ENCODE results near the gene KNOP1.

The KNOP1 gene, protein sequence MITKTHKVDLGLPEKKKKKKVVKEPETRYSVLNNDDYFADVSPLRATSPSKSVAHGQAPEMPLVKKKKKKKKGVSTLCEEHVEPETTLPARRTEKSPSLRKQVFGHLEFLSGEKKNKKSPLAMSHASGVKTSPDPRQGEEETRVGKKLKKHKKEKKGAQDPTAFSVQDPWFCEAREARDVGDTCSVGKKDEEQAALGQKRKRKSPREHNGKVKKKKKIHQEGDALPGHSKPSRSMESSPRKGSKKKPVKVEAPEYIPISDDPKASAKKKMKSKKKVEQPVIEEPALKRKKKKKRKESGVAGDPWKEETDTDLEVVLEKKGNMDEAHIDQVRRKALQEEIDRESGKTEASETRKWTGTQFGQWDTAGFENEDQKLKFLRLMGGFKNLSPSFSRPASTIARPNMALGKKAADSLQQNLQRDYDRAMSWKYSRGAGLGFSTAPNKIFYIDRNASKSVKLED

GRCh38 chr16:19717741-19718623, at the start of gene KNOP1, which contains the start of gene IQCK:
Gene KNOP1 (minus strand): TSS chr16:19718227. CDS start chr16:19715035, 3,192 bp downstream.
Gene IQCK (plus strand): TSS chr16:19718271. CDS start chr16:19718307, 36 bp downstream.
- peak; percentile 62 for DNase-seq (ENCODE audit: low read depth)

DNA sequence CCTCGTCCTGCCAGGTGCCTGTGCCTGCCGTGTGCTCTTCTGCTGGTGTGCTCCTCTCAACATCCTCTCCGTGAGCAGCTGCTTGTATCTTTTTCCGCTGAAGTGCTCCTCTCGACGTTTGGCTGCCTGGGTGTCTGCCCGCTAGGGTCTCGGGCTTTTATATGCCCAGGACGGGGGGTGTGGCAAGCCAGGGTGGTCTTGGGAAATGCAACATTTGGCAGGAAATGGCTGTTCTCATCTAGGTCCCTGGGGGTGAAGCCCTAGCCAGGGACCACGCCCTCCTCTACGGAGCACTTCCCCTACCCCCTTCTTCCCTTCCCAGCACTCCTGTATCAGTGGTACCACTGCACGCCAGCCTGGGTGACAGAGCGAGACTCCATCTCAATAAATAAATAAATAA, 49.5 kb upstream of the KNOP1 start:
- no peak for DNase-seq (ENCODE audit: low read depth)

DNA sequence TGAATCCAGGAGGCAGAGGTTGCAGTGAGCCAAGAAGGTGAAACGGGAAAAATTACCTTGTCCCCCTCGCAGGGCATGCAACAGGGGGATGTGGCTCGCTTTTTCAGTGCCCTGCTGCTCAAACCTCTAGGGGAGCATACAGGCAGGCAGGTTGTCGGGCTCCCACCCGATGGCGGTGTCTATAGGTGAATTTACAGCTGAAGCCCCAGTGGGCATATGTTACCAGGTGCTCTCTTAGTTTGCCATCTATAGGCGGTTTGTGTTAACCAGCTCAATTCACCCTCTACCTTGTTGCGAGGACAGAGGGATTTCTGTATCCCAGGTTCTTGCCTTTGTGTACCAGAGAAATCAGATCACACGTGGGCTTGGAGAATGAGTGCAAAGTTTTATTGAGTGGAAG, 49.0 kb upstream of the KNOP1 start:
- no peak for DNase-seq (ENCODE audit: low read depth)

- no peak for DNase-seq (ENCODE audit: low read depth)
Observed at GRCh38 chr16:19766554-19766884, 48.5 kb upstream of the KNOP1 start.

DNA sequence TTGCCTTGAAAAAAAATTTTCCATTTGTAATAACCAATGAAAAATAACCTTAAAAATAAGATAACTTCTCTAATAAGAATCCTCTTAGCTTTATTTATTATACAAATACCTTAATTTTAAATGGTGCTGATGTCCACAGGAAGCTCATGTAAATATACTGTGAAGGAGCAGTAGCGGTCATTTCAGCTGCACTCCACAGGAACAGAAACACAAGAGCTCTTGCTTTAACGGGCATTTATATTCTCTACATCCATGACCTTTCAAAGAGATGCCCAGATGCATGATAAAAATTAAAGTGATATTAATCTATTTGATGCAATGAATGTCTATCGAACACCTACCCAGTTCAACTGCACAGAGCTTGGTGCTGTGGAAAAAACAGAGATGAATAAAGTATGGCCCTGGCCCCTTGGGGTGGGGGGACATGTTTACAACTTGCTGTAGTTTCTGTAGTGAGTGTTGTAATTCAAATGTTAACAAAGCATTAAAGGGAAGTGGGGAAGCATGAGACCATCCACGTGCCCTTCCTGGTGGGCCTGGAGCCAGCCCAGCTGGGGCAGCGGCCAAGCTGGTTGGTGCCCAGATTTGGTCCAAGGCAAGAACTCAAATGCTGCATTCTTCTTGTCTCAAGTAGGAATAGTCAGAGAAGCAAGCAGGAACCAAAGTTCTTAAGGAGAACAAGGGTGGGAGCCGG, 48.0 kb upstream of the KNOP1 start:
- no peak for DNase-seq (ENCODE audit: low read depth)

- DNase-seq (ENCODE audit: low read depth), result no peak
Observed at GRCh38 chr16:19760356-19761060, 42.5 kb upstream of the KNOP1 start.

DNA sequence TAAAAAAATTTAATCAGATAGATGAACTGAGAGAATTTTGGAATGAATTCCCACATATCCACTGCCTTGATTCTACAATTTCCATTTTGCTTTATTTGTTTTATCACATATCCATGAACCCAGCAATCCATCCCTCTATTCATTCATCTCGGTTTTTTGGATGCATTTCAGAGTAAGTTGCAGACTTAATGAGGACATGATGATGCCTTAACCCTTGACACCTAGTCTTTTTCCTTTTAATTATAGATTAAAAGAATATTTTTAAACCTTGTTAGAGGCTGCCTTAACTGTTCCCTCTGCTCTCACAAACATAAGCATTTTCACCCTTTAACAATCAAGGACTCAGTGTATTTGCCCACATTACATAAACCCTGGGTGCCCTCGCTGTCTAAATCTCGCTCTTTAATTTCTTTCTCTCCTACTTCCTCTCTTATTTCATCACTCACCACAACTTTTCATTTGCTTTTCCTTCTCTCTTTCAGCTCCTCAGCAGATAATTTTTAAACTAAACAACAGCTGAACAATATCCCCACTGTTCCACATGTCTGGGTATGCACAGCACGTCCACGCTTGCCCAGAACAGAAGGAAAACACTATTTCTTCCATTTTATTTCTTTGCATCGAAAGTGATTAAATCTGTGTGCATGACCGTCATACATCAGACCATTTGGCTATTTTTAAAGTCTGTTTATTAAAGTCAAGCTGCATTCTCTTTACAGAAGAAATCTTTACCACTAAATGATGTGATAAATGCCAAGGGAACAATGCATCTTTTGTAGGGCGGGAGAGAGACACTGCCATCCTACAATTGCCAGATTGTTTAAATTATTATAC, 40.0 kb upstream of the KNOP1 start:
- DNase-seq (ENCODE audit: low read depth), result no peak

GRCh38 chr16:19757026-19757425, 39.0 kb upstream of the KNOP1 start:
- no peak for DNase-seq (ENCODE audit: low read depth)

DNA sequence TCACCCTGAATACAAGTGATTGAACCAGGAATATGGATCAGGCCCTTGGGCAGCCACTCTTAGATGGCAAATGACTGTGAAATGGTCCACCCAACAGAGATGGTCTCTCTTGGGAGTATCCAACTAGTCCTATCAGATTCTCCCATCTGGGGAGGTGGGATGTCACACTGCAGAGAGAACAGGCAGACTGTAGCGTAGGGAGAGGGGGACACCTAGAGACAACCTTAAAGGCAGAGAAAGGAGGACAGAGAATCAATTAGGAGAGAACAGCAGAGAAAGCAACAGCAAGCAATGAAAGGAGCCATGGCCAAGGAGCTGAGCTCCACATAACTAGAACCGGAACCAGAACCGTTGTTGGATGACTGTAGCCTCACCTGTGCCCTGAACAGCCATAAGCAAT, 37.2 kb upstream of the KNOP1 start:
- DNase-seq (ENCODE audit: low read depth), result no peak

DNA sequence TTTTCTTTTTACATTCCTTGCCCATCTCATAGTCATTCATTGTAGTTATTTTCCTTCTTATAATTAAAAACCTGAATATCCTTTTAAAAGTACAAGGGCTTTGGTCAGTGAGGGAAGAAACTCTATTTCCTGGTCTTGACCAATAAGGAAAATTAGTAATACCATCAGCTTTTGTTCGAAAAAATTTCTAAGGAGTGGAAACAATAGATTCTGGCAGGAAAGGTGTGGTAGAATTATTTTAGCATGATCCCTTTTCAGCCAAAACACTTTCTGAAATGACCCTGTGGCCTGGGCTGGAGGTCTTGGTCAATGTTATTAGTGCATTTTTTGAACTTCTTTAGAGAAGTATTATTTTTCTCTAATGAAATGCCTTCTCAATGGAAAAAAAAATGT, 36.6 kb upstream of the KNOP1 start:
- DNase-seq (ENCODE audit: low read depth), result no peak

DNA sequence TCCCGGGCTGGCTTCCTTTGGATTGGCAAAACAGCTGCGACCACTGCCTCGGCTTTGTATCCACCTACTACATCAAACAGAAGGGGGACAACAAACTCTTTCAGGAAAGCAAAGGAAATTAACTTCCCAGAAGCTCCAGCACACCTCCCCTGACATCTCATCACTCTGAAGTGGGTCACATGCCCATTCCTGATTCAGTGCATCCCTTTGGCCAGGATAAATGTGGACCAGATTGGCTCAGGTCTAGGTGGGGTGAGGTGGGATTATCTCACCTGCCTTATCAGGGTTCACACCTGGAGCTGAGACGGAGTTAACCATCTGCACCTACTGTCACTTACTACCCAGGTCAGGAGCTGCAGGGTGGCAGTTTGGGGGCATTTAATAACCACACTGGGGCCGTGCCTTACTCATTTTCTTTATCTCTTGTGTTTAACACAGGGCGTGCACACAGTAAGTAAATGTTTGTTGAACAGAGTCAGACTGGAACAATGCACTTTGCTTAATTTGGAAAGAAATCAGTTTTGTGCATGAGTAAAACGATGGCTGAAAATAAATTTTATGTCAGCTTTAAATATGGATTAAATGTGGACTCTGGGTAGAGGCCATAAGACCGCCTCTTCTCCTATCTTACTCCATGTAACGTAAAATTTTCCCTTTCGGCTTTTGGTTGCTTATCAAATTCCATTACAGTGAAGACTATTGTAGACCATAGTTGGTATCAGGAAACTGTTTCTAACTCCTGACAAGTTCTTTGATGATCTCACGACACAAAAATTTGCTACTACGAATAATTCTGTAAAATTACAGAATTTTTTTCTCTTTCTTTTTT, 36.0 kb upstream of the KNOP1 start:
- no peak for DNase-seq (ENCODE audit: low read depth)

DNA sequence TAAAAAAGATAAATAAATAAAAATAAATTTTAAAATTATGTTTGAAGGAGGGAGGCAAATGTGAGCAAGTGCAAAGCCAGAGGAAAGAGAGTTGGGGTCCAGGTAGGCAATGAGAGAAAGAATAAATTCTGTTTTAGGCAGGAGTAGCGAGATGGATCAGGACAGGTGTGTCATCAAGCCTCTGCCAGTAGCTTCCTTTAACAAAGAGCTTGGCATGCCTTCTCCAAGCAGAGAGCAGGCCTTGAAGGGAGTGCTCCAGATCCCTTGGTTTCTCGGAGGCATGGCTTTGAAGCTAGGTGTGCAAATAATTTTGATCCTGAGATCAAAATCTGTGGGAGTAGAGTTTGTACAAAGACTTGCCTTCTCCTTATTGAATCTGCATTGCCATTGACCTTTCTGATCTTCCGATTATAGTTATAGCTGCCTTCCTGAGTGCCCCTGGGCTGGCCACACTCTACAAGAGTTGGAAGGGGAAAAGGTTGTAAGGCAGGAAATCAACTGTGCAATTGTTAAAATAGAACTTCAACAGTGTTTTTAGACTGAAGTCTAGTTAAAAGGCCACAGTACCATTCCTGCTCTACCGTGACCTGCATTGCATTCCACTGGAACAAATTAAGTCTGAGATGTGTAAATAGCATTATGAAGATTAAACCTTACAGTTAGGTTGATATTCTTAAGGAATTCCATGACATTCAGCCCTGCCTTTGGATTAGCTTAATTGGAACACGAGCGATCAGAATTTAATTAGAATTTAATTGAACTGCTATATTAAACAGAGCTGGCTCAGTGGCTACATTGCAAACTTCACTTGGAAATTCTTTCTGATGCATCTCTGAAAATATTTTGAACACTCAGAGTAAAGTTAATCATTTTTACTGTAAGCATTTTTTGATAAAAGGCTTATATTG, 33.7 kb upstream of the KNOP1 start:
- no peak for DNase-seq (ENCODE audit: low read depth)

GRCh38 chr16:19749571-19750080, 31.6 kb upstream of the KNOP1 start:
- no peak for DNase-seq (ENCODE audit: low read depth)

DNA sequence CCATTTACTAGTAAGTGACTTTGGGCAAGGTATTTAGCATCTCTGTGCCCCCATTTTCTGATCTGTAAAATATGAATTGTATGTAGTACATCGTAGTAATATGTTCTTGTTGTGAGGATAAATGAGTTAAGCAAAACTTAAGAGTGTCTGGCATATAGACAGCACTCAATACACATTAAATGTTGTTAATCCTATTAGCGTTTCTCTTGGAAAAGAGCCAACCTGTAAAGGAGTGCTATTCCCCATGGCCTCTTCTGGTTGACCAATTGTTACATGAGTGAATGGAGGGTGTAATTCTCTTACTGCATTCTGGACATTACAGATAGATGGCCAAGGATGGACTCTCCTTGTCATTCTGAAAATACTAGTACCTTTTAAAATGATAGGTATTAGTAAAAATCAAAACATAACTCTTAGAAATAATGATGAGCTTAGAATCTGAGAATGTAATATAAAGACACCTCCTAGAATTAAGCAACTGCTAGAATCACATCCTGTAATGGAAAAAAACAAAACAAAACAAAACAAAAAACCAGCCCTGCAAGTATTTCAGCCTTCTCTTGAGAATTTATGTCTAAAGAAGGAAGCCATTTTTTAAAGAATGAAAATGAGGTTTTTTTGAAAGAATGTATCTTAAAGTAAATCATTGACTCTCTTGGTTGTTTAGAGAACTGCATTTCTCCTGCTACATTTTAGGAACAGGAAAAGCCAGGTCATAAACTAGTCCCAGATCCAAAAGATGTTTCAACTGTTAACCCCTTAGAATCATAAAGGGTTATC, 30.6 kb upstream of the KNOP1 start:
- DNase-seq (ENCODE audit: low read depth), result no peak

DNA sequence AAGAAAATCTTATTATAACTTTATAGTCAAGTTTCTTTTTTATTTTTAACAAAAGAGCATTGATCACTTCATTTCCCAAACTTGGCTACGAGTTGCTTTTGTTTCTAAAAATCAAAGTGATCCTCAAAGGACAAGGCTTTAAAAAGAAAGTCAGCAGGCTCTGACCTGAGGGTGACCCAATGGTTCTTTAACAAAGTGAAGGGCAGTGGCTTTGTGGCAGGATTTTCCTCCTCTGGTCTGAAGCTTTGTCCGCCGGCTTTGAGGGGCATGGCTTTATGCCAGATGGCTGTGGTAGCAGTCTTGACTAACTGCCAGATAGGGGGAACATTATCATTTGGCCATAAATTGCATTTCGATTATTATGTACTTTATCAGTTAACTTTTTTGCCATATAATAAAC, 28.5 kb upstream of the KNOP1 start:
- no peak for DNase-seq (ENCODE audit: low read depth)

- peak; percentile 10 for DNase-seq (ENCODE audit: low read depth)
Observed at GRCh38 chr16:19745286-19746010, 27.4 kb upstream of the KNOP1 start.

- no peak for DNase-seq (ENCODE audit: low read depth)
Observed at GRCh38 chr16:19744670-19745069, 26.6 kb upstream of the KNOP1 start.
